SK-N-SH (cell line): ENCODE results near the gene NPDC1. TPM values are rescaled to one million over a fixed set of nuclear protein-coding genes. Genes with fewer than 3 reads are reported as not detected.

ENCODE experiments used
- CTCF ChIA-PET: fragments of 300-600, 350-600 bp; formaldehyde crosslinking; extraction: SDS; loops from one replicate; lab custom pipeline; 2021; lab: Yijun Ruan, JAX
- POLR2A ChIA-PET: fragments of 350-600 bp; sonication (Branson Sonifier 250); formaldehyde crosslinking; extraction: SDS; loops from one replicate; lab custom pipeline; 2020; ENCODE audit warnings: antibody characterized with exemption, inconsistent platforms; lab: Yijun Ruan, JAX
- DNase-seq: peaks from one replicate; pipeline ENCODE4 v3.0.0; 2012
- H2AFZ ChIP-seq: fragments of 200-600 bp; sonication (generic); 2 replicates; pipeline ENCODE4 v1.8.1; 2016; ENCODE audit warnings: antibody characterized with exemption, mild to moderate bottlenecking, low read depth
- H3F3A ChIP-seq: fragments of 200-600 bp; sonication (generic); replicated peaks from 2 replicates; pipeline ENCODE3; 2016; ENCODE audit warnings: antibody characterized with exemption, mild to moderate bottlenecking; ENCODE audit not compliant: insufficient read depth
- H3K27ac ChIP-seq, 2 experiments: fragments of 200-500 bp in 1 of 2; fragments of 200-600 bp in 1 of 2; sonication (Bioruptor generic) in 1 of 2; sonication (generic), shearing (Covaris generic) in 1 of 2; 2 replicates each; pipeline versions ENCODE4 v1.5.1 to v1.6.1; 2014 to 2016; ENCODE audit warnings: low read depth in 2 of 2, inconsistent platforms in 1 of 2, low read length in 1 of 2, mild to moderate bottlenecking in 1 of 2, mixed read lengths in 1 of 2
- H3K27me3 ChIP-seq: fragments of 200-600 bp; sonication (generic), shearing (Covaris generic); 2 replicates; pipeline ENCODE4 v1.6.1; 2016; ENCODE audit warnings: mixed run types; ENCODE audit not compliant: insufficient read depth
- H3K36me3 ChIP-seq, 2 experiments: fragments of 200-500 bp in 1 of 2; fragments of 200-600 bp in 1 of 2; sonication (Bioruptor generic) in 1 of 2; sonication (generic) in 1 of 2; replicated peaks in 1 of 2; 2 replicates each; pipeline versions ENCODE3 to v1.5.1; 2014 to 2016; ENCODE audit warnings: low read length in 1 of 2, mild to moderate bottlenecking in 1 of 2; ENCODE audit not compliant: insufficient read depth in 2 of 2, control insufficient read depth in 1 of 2
- H3K4me1 ChIP-seq, 2 experiments: fragments of 200-500 bp in 1 of 2; fragments of 200-600 bp in 1 of 2; sonication (Bioruptor generic) in 1 of 2; sonication (generic), shearing (Covaris generic) in 1 of 2; 2 replicates each; pipeline versions ENCODE4 v1.5.1 to v1.6.1; 2014 to 2016; ENCODE audit warnings: low read depth in 1 of 2, low read length in 1 of 2, mixed run types in 1 of 2; ENCODE audit not compliant: insufficient read depth in 2 of 2, control insufficient read depth in 1 of 2
- H3K4me2 ChIP-seq: fragments of 200-600 bp; sonication (generic), shearing (Covaris generic); 2 replicates; pipeline ENCODE4 v1.6.1; 2017; ENCODE audit warnings: mixed run types
- H3K4me3 ChIP-seq, 2 experiments: fragments of 200-500 bp in 1 of 2; fragments of 200-600 bp in 1 of 2; sonication (Bioruptor generic) in 1 of 2; sonication (generic), shearing (Covaris generic) in 1 of 2; 2 replicates each; pipeline versions ENCODE4 v1.5.1 to v1.8.1; 2014 to 2016; ENCODE audit warnings: low read depth in 2 of 2, inconsistent platforms in 1 of 2, low read length in 1 of 2, mild to moderate bottlenecking in 1 of 2, mixed read lengths in 1 of 2, moderate library complexity in 1 of 2
- H3K79me2 ChIP-seq: fragments of 200-600 bp; sonication (generic); 2 replicates; pipeline ENCODE4 v1.8.1; 2017; ENCODE audit warnings: mild to moderate bottlenecking; ENCODE audit not compliant: insufficient read depth
- H3K9ac ChIP-seq: fragments of 200-600 bp; sonication (generic); 2 replicates; pipeline ENCODE4 v1.6.1; 2017; ENCODE audit warnings: mixed run types
- H3K9me2 ChIP-seq: fragments of 200-600 bp; sonication (generic); 2 replicates; pipeline ENCODE4 v1.6.1; 2017; ENCODE audit warnings: mixed run types
- H3K9me3 ChIP-seq: fragments of 200-600 bp; sonication (generic); 2 replicates; pipeline ENCODE4 v1.6.1; 2017; ENCODE audit warnings: mixed run types, mild to moderate bottlenecking, moderate library complexity
- H4K20me1 ChIP-seq: fragments of 200-600 bp; sonication (generic); 2 replicates; pipeline ENCODE4 v1.6.1; 2017; ENCODE audit warnings: mild to moderate bottlenecking, mixed run types; ENCODE audit not compliant: insufficient read depth
- CHD2 ChIP-seq: fragments of 150-350 bp; IDR thresholded peaks from 2 replicates; pipeline ENCODE4 v1.6.1; 2018; ENCODE audit warnings: low read length; ENCODE audit not compliant: partially characterized antibody
- ELF1 ChIP-seq: IDR thresholded peaks from 2 replicates; pipeline ENCODE4 v1.4.0; 2012
- EP300 ChIP-seq, 2 experiments: IDR thresholded peaks; 2 replicates each; pipeline versions ENCODE4 v1.4.0 to v1.6.1; 2012; ENCODE audit warnings: borderline replicate concordance in 1 of 2, low read depth in 1 of 2, low read length in 1 of 2
- EZH2phosphoT487 ChIP-seq: fragments of 200-600 bp; sonication (generic); IDR thresholded peaks from 2 replicates; pipeline ENCODE4 v1.6.1; 2017; ENCODE audit warnings: low read depth, mixed run types, mild to moderate bottlenecking, antibody characterized with exemption, moderate library complexity, borderline replicate concordance
- FOXM1 ChIP-seq: IDR thresholded peaks from 2 replicates; pipeline ENCODE4 v1.4.0; 2012; ENCODE audit warnings: low read depth, mild to moderate bottlenecking
- GABPA ChIP-seq: IDR thresholded peaks from 2 replicates; pipeline ENCODE4 v1.4.0; 2012; ENCODE audit warnings: low read depth, mild to moderate bottlenecking
- JUND ChIP-seq: IDR thresholded peaks from 2 replicates; pipeline ENCODE4 v1.4.0; 2012
- MXI1 ChIP-seq: IDR thresholded peaks from 2 replicates; pipeline ENCODE4 v1.6.1; 2012; ENCODE audit warnings: mild to moderate bottlenecking, low read depth, low read length, improper control_type of control experiment
- NRF1 ChIP-seq: IDR thresholded peaks from 2 replicates; pipeline ENCODE4 v1.6.1; 2012; ENCODE audit warnings: low read depth, mild to moderate bottlenecking, low read length
- POLR2AphosphoS5 ChIP-seq: IDR thresholded peaks from 2 replicates; pipeline ENCODE4 v1.6.1; 2012; ENCODE audit warnings: low read depth, low read length
- RCOR1 ChIP-seq: fragments of 150-350 bp; IDR thresholded peaks from 2 replicates; pipeline ENCODE4 v1.6.1; 2017; ENCODE audit warnings: antibody characterized with exemption, low read length
- RFX5 ChIP-seq: IDR thresholded peaks from 2 replicates; pipeline ENCODE4 v1.6.1; 2012; ENCODE audit warnings: mild to moderate bottlenecking, improper control_type of control experiment, low read length
- RXRA ChIP-seq: IDR thresholded peaks from 2 replicates; pipeline ENCODE4 v1.4.0; 2012; ENCODE audit warnings: low read depth, mild to moderate bottlenecking, borderline replicate concordance
- TCF12 ChIP-seq: IDR thresholded peaks from 2 replicates; pipeline ENCODE4 v1.4.0; 2012
- WGBS: methylation state at CpG from one replicate; pipeline ENCODE4 v1.1.6; 2017; ENCODE audit warnings: low lambda C conversion rate; 5-methylcytosine and 5-hydroxymethylcytosine counted together
- polyA plus RNA-seq, 3 experiments: library from polyadenylated mRNA; depleted of rRNA; stranded (reverse); fragments of >200 nt; gene quantifications; 2 replicates each; pipeline ENCODE4 v1.2.3, GENCODE V29; 2012
- TF ChIP-seq, protein P1 (sequence below): IDR thresholded peaks from 2 replicates; pipeline ENCODE4 v1.4.0; 2012; ENCODE audit warnings: low read depth, borderline replicate concordance
- TF ChIP-seq, protein P2 (sequence below): IDR thresholded peaks from 2 replicates; pipeline ENCODE4 v1.4.0; 2012; ENCODE audit warnings: low read depth, borderline replicate concordance
- TF ChIP-seq, protein P3 (sequence below): IDR thresholded peaks from 2 replicates; pipeline ENCODE4 v1.4.0; 2012; ENCODE audit warnings: low read depth

The NPDC1 gene
- polyA plus RNA-seq, 1 of the 3 experiments (the other 2 are of a cell fraction): 48.1 TPM

DNA sequence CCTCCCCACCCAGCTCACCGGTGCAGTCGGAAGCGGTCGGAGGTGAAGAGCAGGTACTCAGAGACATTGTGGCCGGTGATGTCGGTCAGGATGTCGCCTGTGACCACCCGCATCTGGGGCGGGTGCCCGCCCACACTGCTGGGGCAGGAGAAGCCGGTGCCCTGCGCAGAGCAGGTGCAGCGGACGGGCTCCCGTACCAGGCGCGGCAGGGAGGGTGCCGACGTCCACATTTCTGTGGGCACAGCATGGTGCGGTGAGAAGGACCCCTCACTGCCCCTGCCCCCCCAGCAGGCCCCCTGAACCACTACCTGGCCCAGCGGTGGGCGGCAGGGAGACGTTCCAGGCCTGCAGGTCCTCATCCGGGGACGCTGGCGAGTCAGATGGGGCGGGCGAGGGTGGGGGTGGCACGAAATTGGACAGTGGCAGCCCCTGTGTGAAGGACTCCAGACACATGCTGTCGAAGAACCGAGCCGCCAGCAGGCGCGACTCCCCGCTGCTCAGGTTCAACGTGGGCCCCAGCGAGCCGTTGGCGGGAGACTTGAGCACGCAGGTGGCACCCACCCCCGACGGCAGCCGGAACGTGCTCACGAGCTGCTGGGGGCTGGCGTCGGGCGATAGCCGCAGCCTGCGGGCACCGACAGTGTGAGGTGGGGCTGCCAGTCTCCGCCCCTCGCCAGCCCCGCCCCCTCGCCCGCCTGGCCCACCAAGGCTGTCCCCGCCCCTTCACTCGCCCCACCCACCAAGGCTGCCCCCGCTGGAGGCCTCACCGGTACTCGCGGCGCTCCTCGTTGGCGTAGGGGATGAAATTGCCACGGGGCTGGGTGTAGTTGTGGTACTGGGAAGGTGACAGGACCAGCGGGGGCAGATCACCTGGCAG, 33.0 kb downstream of the NPDC1 start (continued):
- TF ChIP-seq FOXM1 (no peak), RCOR1 (no peak), POLR2AphosphoS5 (no peak)

DNA sequence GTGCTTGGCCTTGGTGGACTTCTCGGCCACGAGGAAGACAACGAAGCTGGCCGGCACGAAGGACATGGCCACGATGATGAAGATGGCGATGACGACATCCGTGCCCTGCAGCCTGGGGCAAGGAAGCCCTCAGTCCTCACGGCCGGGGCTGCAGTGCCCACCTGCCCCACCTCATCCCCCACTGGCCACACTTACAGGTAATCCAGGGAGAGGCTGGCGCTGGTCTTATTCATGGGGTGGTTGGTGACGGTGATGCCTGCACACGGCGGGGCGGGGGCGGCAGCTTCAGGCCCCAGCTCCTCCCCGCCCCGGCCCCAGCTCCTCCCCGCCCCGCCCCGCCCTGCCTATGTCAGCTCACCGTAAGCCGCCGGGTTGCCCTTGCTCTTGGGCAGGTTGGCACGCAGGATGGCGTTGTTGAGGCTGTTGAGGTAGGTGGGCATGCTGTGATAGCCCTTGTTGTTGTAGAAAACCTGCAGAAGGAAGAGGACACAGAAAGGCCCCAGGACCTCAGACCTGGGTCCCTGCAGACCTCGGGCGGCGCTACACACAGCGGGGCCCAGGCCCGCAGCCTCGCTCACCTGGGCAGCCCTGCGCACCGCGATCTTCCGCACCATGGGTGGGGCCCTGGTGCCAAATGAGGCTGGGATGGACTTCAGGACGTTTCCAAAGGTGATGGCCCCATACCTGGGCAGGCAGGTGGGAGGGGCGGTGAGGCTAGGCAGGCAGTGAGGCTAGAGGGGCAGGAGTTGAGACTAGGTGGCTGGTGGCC, 33.9 kb downstream of the NPDC1 start:
- POLR2A ChIA-PET: no interaction called here

DNA sequence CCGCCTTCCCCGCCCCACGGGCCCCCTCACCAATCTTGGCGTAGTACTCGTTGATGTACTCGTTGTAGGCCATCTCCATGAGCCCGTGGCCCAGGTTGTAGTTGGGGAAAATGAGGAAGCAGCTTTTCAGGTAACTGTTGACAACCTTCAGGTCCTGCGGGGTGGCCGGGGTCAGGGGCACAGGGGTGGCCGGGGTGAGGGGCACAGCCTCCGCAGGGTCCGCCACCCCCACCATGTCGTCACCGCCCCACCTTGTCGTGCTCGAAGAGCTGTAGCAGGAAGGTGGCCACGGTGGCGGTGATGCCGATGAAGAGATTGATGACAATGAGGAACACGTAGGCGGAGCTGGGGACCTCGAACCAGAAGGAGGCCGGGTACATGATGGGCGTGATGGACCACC, 34.8 kb downstream of the NPDC1 start:
- no peaks in the 10 kb centered on the region for H4K20me1 ChIP-seq
- H3F3A ChIP-seq: no peaks in the 10 kb centered on the region
- CTCF ChIA-PET: interaction anchor here (1.1 to 2.2 kb wide), 3 partner anchors 18 to 63 kb away, joined by 3 to 10 read pairs (median 3); no protein-coding TSS in a partner anchor
- DNase-seq: no peak
- H3K4me3 ChIP-seq: no peak overlapping the region
- POLR2A ChIA-PET: no interaction called here
- H3K4me2 ChIP-seq: no peak overlapping the region
- no peaks in the 10 kb centered on the region for H3K9me3 ChIP-seq
- no peaks in the 10 kb centered on the region for H3K79me2 ChIP-seq
- H3K27ac ChIP-seq: no peak overlapping the region
- H3K4me1 ChIP-seq: no peaks in the 10 kb centered on the region
- peaks cover 0 to 15% of the 10 kb centered on the region in 2 experiments for H3K36me3 ChIP-seq
- no peaks in the 10 kb centered on the region for H3K27me3 ChIP-seq
- H3K9me2 ChIP-seq: no peaks in the 10 kb centered on the region
- H3K9ac ChIP-seq: no peak overlapping the region
- TF ChIP-seq, protein P1, sequence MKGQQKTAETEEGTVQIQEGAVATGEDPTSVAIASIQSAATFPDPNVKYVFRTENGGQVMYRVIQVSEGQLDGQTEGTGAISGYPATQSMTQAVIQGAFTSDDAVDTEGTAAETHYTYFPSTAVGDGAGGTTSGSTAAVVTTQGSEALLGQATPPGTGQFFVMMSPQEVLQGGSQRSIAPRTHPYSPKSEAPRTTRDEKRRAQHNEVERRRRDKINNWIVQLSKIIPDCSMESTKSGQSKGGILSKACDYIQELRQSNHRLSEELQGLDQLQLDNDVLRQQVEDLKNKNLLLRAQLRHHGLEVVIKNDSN: no peak
- TF ChIP-seq TCF12 (no peak), CHD2 (no peak), NRF1 (no peak), ELF1 (no peak), MXI1 (no peak), JUND (no peak), RXRA (no peak), EP300 (IDR thresholded peaks at IDR 0.05; ENCODE audit: borderline replicate concordance in 1 of 2, low read depth in 1 of 2, low read length in 1 of 2) (no peak), EZH2phosphoT487 (no peak)
- TF ChIP-seq, protein P2, sequence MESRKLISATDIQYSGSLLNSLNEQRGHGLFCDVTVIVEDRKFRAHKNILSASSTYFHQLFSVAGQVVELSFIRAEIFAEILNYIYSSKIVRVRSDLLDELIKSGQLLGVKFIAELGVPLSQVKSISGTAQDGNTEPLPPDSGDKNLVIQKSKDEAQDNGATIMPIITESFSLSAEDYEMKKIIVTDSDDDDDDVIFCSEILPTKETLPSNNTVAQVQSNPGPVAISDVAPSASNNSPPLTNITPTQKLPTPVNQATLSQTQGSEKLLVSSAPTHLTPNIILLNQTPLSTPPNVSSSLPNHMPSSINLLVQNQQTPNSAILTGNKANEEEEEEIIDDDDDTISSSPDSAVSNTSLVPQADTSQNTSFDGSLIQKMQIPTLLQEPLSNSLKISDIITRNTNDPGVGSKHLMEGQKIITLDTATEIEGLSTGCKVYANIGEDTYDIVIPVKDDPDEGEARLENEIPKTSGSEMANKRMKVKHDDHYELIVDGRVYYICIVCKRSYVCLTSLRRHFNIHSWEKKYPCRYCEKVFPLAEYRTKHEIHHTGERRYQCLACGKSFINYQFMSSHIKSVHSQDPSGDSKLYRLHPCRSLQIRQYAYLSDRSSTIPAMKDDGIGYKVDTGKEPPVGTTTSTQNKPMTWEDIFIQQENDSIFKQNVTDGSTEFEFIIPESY: no peak
- TF ChIP-seq, protein P3, sequence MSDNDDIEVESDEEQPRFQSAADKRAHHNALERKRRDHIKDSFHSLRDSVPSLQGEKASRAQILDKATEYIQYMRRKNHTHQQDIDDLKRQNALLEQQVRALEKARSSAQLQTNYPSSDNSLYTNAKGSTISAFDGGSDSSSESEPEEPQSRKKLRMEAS: no peak
- WGBS: 97% methylated on average over 24 of the region's 24 CpGs
- no peak overlapping the region for H2AFZ ChIP-seq

More for the DNA sequence above, 33.9 kb downstream of the NPDC1 start:
- Histone ChIP-seq H3K27me3 (no peaks in the 10 kb centered on the region), H3K4me3 (no peak overlapping the region), H3K4me2 (no peak overlapping the region), H2AFZ (no peak overlapping the region), H4K20me1 (no peaks in the 10 kb centered on the region), H3K36me3 (peaks cover 0 to 22% of the 10 kb centered on the region in 2 experiments), H3K27ac (no peak overlapping the region), H3F3A (no peaks in the 10 kb centered on the region), H3K9me3 (no peaks in the 10 kb centered on the region), H3K9ac (no peak overlapping the region), H3K4me1 (no peaks in the 10 kb centered on the region), H3K79me2 (no peaks in the 10 kb centered on the region), H3K9me2 (no peaks in the 10 kb centered on the region)
- no peak for DNase-seq
- 92% methylated on average over 17 of the region's 39 CpGs for WGBS
- CTCF ChIA-PET: interaction anchor here (1.1 to 2.2 kb wide), 4 partner anchors 17 to 64 kb away, joined by 3 to 10 read pairs (median 3); no protein-coding TSS in a partner anchor
- TF ChIP-seq RFX5 (no peak), ELF1 (no peak), GABPA (no peak)
- TF ChIP-seq, protein P3: no peak
